Stimulated activated CD4-positive, alpha-beta T cell treated with anti-CD3 and anti-CD28 coated beads, Interleukin-1b, Interleukin-23, amount 100 ng/mL, for 4 hours (primary cell): Measurements from ENCODE around the gene CD99L2.

Source experiments
- DNase-seq, 2 donors: peaks; one replicate each; pipeline ENCODE4 v3.0.0-alpha.2; 2020; ENCODE audit warnings: low read depth in 2 of 2

The CD99L2 gene

DNA sequence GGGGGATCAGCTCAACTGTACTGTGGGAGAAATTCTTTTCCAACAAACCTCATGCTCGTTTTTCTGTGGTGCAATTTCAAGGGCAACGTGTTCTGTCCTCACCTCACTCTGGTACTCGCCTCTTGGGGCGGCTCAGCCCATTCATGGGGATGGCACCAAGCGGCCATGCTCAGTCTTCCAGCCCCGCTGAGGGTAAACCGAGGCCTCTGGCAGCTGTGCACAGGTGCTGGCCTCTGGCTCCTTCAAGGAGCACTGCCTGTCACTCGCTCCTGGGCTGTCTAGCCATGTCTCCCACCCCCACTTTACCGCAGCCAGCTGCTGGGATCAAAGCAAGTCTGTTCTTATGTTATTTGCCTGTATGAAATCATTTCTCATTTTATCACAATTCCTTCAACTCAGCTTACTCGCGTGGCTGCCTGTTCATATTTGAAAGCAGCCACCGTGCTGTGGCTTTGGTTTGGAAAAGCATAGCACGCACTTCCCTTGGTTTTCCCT, 135.1 kb downstream of the CD99L2 start:
- DNase-seq, result no peak

DNA sequence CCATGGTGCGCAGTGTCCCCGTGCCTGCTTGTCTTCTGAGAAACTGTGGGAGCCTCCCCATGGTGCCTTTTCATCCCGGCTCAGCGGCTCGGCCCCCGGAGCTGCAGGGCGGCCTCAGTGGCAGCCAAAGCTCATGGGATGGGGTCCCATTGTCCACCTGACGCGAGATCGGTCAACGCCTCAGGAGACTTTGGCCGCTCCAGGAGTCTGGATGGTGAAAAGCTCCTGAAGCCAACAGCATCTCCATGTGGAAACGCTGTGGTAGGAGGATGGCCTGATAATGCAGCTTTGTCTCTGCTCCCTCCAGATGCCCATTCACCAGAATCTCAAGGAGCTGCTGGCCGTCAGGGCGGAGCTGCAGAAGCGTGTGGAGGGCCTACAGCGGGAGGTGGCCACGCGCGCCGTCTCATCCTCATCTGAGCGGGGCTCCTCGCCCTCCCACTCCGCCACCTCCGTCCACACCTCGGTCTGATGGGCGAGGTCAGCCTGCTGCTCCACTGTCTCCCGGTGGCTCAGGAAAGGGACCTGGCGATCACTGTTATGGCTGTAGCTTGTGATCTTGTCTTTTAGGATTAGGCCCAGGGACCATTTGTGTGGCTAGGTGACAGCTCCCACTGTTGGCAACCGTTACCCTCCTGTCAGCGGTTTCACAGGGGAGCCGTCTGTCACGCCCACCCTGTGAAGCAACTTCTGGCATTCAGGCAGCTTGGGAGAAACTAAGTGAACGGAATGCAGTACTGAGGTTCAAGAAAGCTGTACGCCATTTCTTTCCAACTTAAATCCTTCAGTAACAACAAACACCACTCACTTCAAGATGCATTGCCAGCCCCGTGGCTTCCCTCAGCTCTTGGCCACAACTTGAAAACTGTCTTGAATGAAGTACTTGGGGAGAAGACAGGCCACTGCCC, 136.0 kb downstream of the CD99L2 start:
- no peak for DNase-seq

DNA sequence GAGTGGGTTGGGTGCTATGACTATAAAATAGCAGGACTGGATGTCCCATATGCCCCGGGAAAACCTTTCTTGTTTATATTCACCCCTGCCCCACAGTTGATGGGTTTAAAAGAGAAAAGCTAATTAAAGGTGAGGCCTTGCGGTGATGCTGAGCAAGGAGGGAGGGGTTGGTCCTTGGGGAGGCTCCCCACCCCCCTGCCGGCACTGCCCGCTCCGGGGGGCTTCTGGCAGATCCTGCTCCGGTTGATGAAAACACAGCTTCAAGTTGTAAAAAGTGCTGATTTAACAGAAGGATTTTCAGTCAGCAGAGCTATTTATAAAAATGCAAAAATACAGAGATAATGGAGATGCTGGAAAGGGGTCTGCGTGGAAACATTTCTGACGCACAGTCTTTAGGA, 136.7 kb downstream of the CD99L2 start:
- DNase-seq, result no peak

DNA sequence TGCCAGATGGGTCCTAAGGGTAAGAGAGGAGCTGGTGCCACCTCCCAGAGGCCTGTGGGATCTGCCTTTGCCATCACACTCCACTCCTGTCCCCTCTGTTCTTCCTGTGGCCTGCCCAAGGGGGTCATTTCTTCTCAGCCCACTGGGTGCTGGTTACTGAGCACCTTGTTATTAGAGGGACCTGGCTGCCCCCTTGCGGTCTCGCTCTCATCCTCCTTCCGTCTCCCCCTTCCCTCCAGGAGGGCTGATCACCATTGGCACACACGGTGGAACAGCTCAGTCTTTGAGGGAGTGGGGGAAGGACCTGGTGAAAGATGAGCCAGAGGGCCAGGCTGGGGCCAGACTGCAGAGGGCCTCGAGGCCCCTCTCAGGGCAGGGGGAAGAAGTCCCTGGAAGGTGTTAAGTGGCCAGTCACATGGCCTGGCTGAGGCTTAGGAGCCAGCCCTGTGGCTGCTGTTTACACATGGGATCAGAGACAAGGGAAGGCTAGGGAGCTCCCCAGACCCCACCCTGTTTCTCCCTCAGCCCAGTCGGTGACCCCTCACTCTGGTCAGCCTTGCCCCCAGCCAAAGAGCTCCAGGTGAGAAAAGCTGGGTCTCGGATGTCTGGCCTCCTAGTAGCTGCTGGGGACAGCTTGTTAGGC, 137.2 kb downstream of the CD99L2 start:
- DNase-seq, result no peak

DNA sequence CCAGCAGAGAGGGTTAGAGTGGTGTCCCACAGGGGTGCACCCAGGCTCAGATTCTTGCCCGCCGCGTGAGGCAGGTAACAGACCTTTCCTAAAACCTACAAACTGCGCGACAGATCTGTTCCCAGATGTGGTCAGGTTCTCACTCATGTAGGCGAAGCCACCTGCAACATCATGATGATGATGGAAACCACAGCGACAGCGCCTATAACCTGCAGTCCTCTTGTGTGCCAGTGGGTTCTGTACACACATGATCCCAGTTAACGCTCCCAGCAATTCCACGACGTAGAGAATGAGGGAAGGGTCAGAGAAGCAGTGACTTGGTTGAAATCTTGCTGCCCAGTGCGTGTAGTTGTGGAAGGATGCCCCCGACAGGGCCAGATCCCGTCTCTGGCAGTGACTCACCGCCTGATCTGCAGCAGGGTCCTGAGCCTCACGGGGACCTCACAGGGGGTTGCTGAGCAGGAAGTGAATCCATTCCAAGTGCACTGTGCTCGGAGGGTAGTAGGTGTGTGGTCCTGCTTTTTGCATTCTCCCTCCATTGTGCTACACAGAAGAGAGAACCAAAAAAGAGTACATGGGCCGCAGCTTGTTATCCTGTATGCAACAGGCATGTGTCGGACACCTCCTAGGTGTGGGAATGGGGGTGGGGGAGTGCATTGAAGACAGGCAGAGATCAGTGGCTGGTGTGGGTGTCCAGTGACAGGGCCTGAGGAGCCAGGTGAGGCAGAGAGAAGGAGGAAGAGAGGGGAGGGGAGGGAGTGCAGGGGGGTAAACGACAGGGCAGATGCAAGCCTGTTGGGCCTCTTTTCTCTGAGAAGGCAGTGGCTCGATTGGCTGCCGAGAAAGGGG, 138.7 kb downstream of the CD99L2 start:
- DNase-seq, result no peak

DNA sequence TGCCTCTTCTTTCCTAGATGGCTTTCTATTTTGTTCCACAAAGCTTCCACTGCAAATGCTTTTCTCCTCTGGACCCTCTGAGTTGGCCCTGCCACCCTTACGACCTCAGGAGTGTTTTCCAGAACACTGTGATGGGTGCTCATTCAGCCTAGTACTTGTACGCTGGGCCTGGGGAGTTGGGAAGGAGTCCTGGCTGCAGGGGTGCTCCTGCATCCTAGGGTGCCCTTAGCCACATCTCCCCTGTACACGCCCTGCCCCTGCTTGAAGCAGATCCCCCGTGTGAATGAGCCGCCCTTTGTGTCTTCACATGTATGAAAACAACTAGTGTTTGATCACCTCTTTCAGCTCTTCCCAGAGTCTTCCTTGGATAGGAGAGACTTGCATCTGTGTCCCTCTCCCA, 141.1 kb downstream of the CD99L2 start:
- DNase-seq, result no peak

DNA sequence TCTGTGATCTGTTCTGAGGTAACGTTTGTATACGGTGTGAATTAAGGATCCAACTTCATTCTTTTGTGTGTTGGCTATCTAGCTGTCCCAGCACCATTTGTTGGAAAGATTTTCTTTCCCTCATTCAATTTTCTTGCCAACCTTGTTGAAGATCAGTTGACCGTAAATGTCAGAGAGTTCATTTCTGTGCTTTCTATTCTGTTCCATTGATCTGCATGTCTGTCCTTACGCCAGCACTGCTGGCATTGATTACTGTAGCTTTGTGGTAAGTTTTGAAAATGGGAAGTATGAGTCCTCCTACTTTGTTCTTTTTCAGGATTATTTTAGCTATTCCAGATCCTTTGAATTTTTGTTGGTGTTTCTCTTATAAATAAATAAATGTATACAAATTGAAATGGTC, 144.5 kb downstream of the CD99L2 start:
- no peak for DNase-seq

DNA sequence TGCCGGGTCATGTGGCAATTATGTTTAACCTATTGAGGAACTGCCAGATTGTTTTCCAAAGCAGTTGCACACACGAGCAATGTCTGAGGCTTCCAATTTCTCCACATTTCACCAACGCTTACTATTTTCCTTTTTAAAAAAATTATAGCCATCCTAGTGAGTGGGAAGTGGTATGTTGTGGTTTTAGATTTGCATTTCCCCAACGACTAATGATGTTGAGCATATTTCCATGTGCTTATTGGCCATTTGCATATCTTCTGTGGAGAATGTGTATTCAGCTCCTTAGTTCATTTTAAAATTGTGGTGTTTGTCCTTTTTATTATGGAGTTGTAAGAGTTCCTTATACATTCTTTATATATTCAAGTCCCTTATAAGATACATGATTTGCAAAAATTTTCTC, 145.1 kb downstream of the CD99L2 start:
- no peak for DNase-seq

DNA sequence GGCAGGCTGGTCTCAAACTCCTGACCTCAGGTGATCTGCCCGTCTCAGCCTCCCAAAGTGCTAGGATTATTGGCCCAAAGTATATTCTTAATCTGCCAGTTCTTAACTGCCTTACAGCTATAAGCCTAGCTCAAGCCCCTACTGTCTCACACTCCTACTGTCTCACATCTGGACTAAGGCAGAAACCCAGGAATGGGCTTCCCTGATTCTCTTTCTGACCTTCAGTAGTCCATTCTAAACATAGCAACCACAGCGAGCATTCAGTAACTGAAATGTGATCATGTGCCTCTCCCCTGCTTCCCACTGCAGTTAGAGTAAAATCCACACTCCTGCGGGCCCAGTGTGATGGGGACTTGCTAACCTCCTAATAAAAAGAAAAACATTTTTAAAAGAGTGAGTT, 146.3 kb downstream of the CD99L2 start:
- no peak for DNase-seq

DNA sequence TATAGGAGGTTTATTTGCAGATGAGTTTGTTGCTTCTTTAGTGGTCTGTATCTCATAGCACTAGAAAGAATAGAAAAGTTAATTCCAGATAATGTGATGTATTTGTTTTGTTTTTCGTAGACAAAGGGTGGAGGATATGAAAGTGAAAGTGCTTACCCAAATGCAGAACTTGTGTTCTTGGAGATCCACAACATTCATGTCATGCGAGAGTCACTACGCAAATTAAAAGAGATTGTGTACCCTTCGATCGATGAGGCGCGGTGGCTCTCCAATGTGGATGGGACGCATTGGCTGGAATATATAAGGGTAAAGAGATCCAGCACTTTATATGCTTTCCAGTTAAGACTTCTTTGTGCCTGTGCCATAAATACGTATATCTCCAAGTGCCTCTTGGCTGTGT, 162.0 kb downstream of the CD99L2 start:
- DNase-seq, result no peak

DNA sequence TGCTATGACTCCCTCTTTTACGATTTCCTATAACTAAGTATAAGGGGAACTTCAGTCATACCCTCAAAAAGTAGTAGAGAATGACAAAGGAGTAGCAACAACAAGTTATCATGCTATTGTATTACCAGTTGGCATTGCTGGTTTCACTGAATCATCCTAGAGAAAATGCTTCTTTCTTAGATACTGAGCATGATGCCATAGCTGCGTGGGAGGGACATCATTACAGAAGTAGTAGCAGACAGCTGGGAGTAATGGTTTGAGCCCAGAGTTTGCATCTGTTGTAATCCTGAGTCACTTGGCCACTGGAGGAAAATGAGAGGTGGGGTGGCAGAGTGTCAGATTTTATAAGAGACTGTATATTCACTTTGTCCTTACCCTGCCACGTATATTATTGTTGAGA, 166.7 kb downstream of the CD99L2 start:
- no peak for DNase-seq

DNA sequence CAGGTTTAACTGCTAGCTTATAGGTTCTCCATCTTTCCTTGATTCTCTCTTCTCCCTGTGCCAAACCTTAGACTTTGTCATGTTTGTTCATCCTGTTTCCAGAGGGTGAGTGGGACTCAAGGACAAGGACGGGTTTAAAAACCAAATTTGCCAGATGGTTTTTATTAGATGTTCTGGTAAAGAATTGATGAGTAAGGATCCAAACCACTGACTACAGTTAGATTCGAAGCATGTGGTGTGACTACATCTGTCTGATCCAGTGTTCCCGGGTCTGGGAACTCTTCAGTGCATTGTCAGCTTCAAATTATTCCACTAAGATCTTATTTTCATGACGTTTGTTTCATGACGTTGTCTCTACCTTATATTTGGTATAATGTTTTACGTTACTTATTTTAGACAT, 167.7 kb downstream of the CD99L2 start:
- DNase-seq, result no peak

DNA sequence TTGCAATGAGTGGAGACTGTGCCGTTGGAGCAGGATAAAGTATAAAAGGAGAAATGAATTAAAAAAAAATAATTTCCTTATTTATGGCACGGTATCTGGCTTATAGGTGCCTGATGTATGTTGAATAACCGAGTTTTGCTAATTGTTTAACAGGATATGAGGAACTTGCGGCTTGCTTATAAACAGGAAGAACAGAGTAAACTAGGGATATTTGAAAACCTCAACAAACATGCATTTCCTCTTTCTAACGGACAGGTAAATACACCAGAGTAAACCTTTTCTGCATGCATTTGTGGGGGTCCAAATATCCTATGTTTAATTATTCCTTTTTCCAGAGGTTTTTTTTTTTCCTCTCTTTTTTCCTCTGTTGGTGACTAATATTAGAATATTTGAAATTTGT, 168.5 kb downstream of the CD99L2 start:
- DNase-seq, result no peak

DNA sequence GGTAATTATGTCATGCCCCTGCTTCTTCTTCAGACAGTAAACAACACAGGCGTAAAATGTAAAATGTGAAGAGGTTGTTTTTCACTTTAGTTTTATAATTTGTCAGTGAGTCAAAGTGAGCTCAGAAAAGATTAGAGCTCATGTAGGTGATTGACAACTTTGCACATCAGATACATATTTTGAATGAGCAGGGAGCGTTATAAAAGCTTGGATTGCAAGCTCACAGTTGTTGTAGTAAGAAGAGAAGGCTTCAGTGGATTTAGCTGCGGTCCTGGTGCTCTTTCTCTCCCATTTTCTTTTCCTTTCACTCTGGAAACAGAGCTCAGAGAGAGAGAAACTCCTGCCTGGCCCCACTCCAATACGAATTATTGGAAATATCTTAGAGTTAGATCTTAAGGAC, 178.8 kb downstream of the CD99L2 start:
- DNase-seq, result no peak
